SK-N-SH treated with all-trans-retinoic acid at 6 μM for 48 hours (cell line): ENCODE data around the gene MRPL34.

Experiments
- ARNTL ChIP-seq: fragments of 450-650 bp; formaldehyde crosslinking; IDR thresholded peaks from 2 replicates; pipeline ENCODE4 v1.5.0; 2020; ENCODE audit warnings: low read depth, mild to moderate bottlenecking, moderate library complexity, borderline replicate concordance
- CREB5 ChIP-seq: fragments of 250-450 bp; sonication (Bioruptor Pico); IDR thresholded peaks from 2 replicates; pipeline ENCODE4 v1.5.1; 2020; ENCODE audit warnings: low read depth, mild to moderate bottlenecking, moderate library complexity
- GLIS3 ChIP-seq: fragments of 250-450 bp; sonication (Bioruptor Pico); IDR thresholded peaks from 2 replicates; pipeline ENCODE4 v1.5.0; 2020; ENCODE audit warnings: mild to moderate bottlenecking, moderate library complexity
- ISL1 ChIP-seq: fragments of 250-450 bp; sonication (Bioruptor Pico); IDR thresholded peaks from 2 replicates; pipeline ENCODE4 v2.1.2; 2022; ENCODE audit warnings: mild to moderate bottlenecking, moderate library complexity
- PATZ1 ChIP-seq: fragments of 250-450 bp; sonication (Bioruptor Pico); IDR thresholded peaks from 2 replicates; pipeline ENCODE4 v1.8.0; 2020; ENCODE audit warnings: mild to moderate bottlenecking, moderate library complexity, borderline replicate concordance
- RARB ChIP-seq: fragments of 250-450 bp; sonication (Bioruptor Pico); IDR thresholded peaks from 2 replicates; pipeline ENCODE4 v1.8.0; 2021; ENCODE audit warnings: mild to moderate bottlenecking, moderate library complexity
- SNAI2 ChIP-seq: fragments of 250-450 bp; sonication (Bioruptor Pico); IDR thresholded peaks from 2 replicates; pipeline ENCODE4 v1.5.0; 2020; ENCODE audit warnings: mild to moderate bottlenecking, moderate library complexity
- TOX ChIP-seq: fragments of 250-450 bp; sonication (Bioruptor Pico); IDR thresholded peaks from 2 replicates; pipeline ENCODE4 v1.8.0; 2021; ENCODE audit warnings: mild to moderate bottlenecking, moderate library complexity, borderline replicate concordance
- ZFP3 ChIP-seq: fragments of 250-450 bp; sonication (Bioruptor Pico); IDR thresholded peaks from 2 replicates; pipeline ENCODE4 v1.5.0; 2020; ENCODE audit warnings: mild to moderate bottlenecking, moderate library complexity
- ZNF8 ChIP-seq: fragments of 450-650 bp; formaldehyde crosslinking; IDR thresholded peaks from 2 replicates; pipeline ENCODE4 v1.5.0; 2020; ENCODE audit warnings: mild to moderate bottlenecking, moderate library complexity

DNA sequence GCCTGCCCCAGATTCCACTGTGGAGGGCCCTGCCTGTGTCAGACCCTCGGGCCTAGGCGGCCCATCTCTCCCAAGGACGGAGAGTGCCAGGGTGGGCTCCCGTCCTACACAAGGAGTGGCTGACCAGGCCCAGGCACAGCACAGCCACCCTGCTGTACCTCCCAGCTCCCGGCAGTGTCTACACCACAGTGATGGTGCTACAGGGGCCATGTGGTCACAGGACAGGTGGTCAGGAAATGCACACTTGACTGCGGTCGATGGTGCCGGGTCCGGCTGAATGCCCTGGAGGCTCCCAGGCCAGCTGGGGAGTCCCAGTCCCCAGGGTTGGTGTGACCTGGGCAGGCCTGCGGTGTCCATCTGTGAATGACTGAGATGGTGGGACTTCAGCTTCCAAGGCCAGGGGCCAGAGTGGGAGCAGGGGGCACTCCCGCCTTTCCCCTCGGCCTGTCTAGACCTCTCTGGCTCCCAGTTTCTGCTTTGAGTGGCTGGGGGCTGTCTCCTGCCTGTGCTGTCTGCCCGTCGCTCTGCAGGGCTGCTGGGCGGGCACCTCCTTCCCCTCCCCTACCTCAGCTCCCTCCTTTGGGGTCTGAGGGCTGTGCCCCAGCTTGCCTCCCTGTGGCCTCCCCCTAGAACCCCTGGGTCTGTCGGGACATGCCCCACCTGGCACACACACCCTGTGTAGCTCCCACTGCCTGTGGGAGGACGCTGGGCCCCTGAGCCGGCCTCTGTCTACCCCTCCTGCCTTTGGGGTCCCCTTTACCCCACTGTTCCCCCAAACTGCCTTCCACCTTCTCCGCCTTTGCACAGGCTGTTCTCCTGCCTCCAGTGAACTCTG, 16.2 kb downstream of the MRPL34 start:
- no peak for TF ChIP-seq PATZ1 (CRISPR knock-in tag)
- no peak for TF ChIP-seq RARB (CRISPR knock-in tag)
- TF ChIP-seq ZNF8 (CRISPR knock-in tag), result no peak
- TF ChIP-seq SNAI2 (CRISPR knock-in tag), result no peak
- no peak for TF ChIP-seq ARNTL
- TF ChIP-seq ISL1 (CRISPR knock-in tag), result no peak
- no peak for TF ChIP-seq GLIS3 (CRISPR knock-in tag)
- no peak for TF ChIP-seq ZFP3 (CRISPR knock-in tag)
- TF ChIP-seq TOX, result no peak
- no peak for TF ChIP-seq CREB5 (CRISPR knock-in tag)
